ENCODE results near the gene PJA2. TPM values are rescaled to one million over a fixed set of nuclear protein-coding genes. Genes with fewer than 3 reads are reported as not detected.

The PJA2 gene
- total and polyA plus RNA-seq, 9 donors = 87.3 to 138 (median 121) TPM

DNA sequence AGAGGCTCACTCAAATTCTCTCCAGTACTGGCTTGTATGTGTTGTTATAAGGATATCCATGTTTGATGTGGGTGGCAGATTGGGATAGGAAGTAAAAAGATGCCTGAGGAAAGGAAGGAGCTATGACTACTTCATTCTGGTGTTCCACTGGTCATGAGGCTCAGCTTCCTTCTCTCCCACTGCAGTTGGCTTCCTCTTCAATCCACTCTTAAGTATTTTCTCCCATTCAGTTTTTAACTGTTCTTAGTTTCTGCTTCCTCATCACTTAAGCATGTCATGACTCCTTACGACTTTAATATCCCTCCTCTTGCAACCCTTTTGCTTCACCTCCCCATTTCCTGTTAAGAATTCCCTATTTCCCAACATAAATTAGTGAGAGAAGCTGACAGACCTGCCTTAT, 81.1 kb downstream of the PJA2 start:
- Histone ChIP-seq H3K27me3 (ENCODE audit: control insufficient read depth, insufficient read depth, low read length) (no peaks in the 10 kb centered on the region), H3K9me3 (replicated peaks; ENCODE audit: control insufficient read depth, low read depth, low read length) (no peaks in the 10 kb centered on the region), H3K4me1 (ENCODE audit: control insufficient read depth, insufficient read depth, low read length) (peaks cover 17% of the 10 kb centered on the region), H3K36me3 (ENCODE audit: control insufficient read depth, insufficient read depth, low read length) (peaks cover 4% of the 10 kb centered on the region), H3K4me3 (ENCODE audit: low read length) (no peak overlapping the region), H3K27ac (ENCODE audit: low read length) (peak overlapping the region; percentile 64)
- DNase-seq = peak; percentile 27
- WGBS (ENCODE audit: insufficient coverage) = no CpG with 5 or more reads among the region's 1 CpG

DNA sequence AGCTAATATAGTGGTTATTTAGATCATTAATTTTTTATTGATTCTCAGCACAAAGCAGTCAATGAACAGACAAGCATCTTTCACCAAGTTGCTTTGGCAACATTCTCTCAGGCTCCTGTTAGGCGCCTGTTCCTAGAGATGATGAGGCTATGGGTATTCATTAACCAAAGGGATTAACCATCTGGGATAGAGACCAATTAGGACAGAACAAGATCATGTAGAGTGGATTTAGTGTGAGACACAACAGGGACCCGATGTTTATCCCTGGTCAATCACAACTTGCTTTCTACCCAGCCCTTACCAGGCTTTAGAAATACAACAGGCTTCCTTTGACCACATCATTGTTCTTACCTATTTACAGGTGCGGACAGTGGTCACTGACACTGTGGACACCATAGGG, 82.2 kb downstream of the PJA2 start:
- DNase-seq = no peak
- Histone ChIP-seq H3K9me3 (replicated peaks; ENCODE audit: control insufficient read depth, low read depth, low read length) (no peaks in the 10 kb centered on the region), H3K36me3 (ENCODE audit: control insufficient read depth, insufficient read depth, low read length) (no peaks in the 10 kb centered on the region), H3K4me3 (ENCODE audit: low read length) (no peak overlapping the region), H3K27ac (ENCODE audit: low read length) (no peak overlapping the region), H3K27me3 (ENCODE audit: control insufficient read depth, insufficient read depth, low read length) (no peaks in the 10 kb centered on the region), H3K4me1 (ENCODE audit: control insufficient read depth, insufficient read depth, low read length) (peaks cover 17% of the 10 kb centered on the region)
- 100% methylated on average over 1 of the region's 3 CpGs for WGBS (ENCODE audit: insufficient coverage)

DNA sequence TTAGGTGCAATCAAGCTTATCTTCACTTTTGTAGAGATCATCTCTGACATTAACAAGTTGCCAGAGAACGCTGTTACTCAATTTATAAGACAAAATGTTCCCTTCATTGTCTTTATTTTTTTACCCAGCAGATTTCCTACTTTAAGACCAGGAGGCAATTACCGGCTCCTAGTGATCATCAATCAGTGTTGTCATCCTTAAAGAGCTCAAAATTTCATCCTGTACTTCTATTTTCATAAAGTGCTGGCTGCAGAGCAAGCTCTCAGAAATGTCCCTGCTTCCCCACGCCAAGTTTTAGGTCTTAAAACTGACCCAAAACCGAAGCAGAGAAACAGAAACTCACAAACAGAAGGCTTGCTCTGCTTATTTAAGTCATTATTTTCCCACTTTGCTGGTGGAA, 82.9 kb downstream of the PJA2 start:
- 23% methylated on average over 2 of the region's 4 CpGs for WGBS (ENCODE audit: insufficient coverage)

DNA sequence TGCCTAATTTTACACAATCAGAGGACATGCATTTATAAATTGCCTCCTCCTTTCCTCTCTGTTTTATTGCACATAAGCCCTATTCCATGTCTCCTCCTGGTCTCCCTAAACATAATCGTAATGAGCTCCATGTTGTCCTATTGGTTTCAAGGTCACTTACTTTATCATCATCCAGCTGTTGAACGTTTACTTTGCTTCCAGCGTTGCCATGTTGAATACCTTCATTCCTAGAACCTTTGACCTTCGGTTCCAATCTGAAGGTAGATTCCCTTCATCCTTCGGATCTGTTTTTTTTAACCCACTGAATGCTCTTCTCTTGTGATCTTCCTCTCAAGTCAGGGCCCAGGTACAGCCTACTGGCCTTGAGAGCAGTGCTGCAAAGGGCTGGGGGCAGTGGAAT, 84.3 kb downstream of the PJA2 start:
- WGBS (ENCODE audit: insufficient coverage) = 76% methylated on average over 5 of the region's 5 CpGs

More for the DNA sequence above, 82.9 kb downstream of the PJA2 start:
- no peaks in the 10 kb centered on the region for H3K9me3 ChIP-seq (replicated peaks; ENCODE audit: control insufficient read depth, low read depth, low read length)
- no peaks in the 10 kb centered on the region for H3K36me3 ChIP-seq (ENCODE audit: control insufficient read depth, insufficient read depth, low read length)
- no peak overlapping the region for H3K4me3 ChIP-seq (ENCODE audit: low read length)
- H3K27me3 ChIP-seq (ENCODE audit: control insufficient read depth, insufficient read depth, low read length) = no peaks in the 10 kb centered on the region
- DNase-seq = peak; percentile 64
- peak overlapping the region; percentile 40 for H3K27ac ChIP-seq (ENCODE audit: low read length)
- peaks cover 17% of the 10 kb centered on the region for H3K4me1 ChIP-seq (ENCODE audit: control insufficient read depth, insufficient read depth, low read length)

DNA sequence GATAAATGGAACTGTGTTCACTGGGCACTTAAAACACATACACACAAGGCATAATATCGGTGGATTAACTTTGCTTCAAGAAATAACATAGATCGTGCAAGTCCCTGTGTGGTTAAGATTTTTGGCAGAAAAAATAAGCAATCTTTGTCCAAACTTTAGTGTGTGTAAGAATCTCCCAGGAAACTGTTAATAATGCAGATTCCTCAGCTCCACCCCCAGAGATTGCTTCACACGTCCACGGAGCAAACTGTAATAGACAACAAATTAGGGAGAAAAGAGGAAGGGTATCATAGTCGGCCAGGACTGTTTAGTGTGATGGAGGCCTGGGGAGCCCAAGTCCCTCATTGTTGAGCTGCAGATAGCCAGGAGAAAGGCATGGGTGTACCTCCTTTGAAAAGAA, 84.8 kb downstream of the PJA2 start:
- no peaks in the 10 kb centered on the region for H3K9me3 ChIP-seq (replicated peaks; ENCODE audit: control insufficient read depth, low read depth, low read length)
- no peak overlapping the region for H3K27ac ChIP-seq (ENCODE audit: low read length)
- WGBS (ENCODE audit: insufficient coverage) = no CpG with 5 or more reads among the region's 5 CpGs
- no peaks in the 10 kb centered on the region for H3K36me3 ChIP-seq (ENCODE audit: control insufficient read depth, insufficient read depth, low read length)
- H3K4me3 ChIP-seq (ENCODE audit: low read length) = no peak overlapping the region
- no peaks in the 10 kb centered on the region for H3K27me3 ChIP-seq (ENCODE audit: control insufficient read depth, insufficient read depth, low read length)
- peaks cover 10% of the 10 kb centered on the region for H3K4me1 ChIP-seq (ENCODE audit: control insufficient read depth, insufficient read depth, low read length)
- peak; percentile 60 for DNase-seq

More for the DNA sequence above, 84.3 kb downstream of the PJA2 start:
- DNase-seq = no peak
- Histone ChIP-seq H3K4me3 (ENCODE audit: low read length) (no peak overlapping the region), H3K27me3 (ENCODE audit: control insufficient read depth, insufficient read depth, low read length) (no peaks in the 10 kb centered on the region), H3K4me1 (ENCODE audit: control insufficient read depth, insufficient read depth, low read length) (peaks cover 13% of the 10 kb centered on the region), H3K27ac (ENCODE audit: low read length) (no peak overlapping the region), H3K9me3 (replicated peaks; ENCODE audit: control insufficient read depth, low read depth, low read length) (no peaks in the 10 kb centered on the region), H3K36me3 (ENCODE audit: control insufficient read depth, insufficient read depth, low read length) (no peaks in the 10 kb centered on the region)

DNA sequence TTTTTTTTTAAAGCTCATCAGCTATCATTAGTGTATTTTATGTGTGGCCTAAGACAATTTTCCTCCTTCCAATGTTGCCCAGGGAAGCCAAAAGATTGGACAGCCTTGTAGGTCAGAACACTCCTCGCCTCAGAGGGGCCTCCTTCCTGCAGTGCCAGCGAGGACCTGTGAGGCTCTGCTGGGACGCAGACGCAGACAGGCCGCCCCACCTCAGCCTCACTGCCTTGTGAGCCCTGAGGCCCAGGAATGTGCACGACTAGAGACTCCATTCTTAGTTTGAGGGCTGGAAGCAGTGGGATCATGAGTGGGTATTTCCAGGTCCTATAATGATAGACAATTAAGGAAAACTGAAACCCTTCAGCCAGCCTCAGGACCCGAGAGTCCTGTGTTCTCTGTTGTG, 85.4 kb downstream of the PJA2 start:
- no peak overlapping the region for H3K27ac ChIP-seq (ENCODE audit: low read length)
- no peak overlapping the region for H3K4me3 ChIP-seq (ENCODE audit: low read length)
- H3K9me3 ChIP-seq (replicated peaks; ENCODE audit: control insufficient read depth, low read depth, low read length) = no peaks in the 10 kb centered on the region
- no peaks in the 10 kb centered on the region for H3K36me3 ChIP-seq (ENCODE audit: control insufficient read depth, insufficient read depth, low read length)
- H3K27me3 ChIP-seq (ENCODE audit: control insufficient read depth, insufficient read depth, low read length) = no peaks in the 10 kb centered on the region
- WGBS (ENCODE audit: insufficient coverage) = 57% methylated on average over 5 of the region's 7 CpGs
- no peak for DNase-seq
- H3K4me1 ChIP-seq (ENCODE audit: control insufficient read depth, insufficient read depth, low read length) = peaks cover 8% of the 10 kb centered on the region

DNA sequence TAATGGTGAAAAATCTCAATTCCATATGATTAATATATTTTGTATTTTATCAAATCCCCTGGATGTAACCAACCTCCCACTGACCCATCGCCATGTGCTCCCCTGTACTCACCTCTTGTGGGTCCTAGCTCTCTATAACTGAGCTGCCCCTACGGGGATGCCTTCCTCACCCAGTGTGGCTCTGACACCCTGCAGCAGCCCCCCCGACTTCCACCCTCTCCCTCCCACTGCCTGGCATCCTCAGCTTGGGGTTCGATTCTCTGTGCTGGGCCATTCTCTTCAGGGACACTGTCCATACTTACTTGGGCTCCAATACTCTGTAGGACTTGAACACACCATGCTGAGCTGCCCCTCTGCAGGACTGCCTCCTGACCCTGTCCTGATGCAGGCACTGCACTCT, 87.1 kb downstream of the PJA2 start:
- Histone ChIP-seq H3K4me1 (ENCODE audit: control insufficient read depth, insufficient read depth, low read length) (peaks cover 3% of the 10 kb centered on the region), H3K27ac (ENCODE audit: low read length) (no peak overlapping the region), H3K4me3 (ENCODE audit: low read length) (no peak overlapping the region), H3K27me3 (ENCODE audit: control insufficient read depth, insufficient read depth, low read length) (no peaks in the 10 kb centered on the region), H3K9me3 (replicated peaks; ENCODE audit: control insufficient read depth, low read depth, low read length) (no peaks in the 10 kb centered on the region), H3K36me3 (ENCODE audit: control insufficient read depth, insufficient read depth, low read length) (no peaks in the 10 kb centered on the region)
- 92% methylated on average over 4 of the region's 4 CpGs for WGBS (ENCODE audit: insufficient coverage)
- DNase-seq = no peak

DNA sequence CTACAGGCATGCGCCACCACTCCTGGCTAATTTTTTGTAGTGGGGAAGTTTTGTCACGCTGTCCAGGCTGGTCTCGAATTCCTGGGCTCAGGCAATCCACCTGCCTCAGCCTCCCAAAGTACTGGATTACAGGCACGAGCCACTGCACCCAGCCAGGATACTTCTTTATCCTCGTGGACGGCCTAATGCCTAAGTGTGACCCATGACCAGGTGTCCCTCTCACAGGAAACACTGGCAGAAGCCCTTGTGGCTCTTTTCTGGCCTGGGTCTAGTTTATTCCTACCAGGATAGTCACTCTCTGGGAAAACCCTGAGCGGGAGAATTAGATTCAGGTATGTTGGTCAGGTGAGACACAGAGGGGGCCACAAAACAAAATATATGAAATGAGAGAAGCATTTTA, 90.4 kb downstream of the PJA2 start:
- DNase-seq = no peak
- Histone ChIP-seq H3K9me3 (replicated peaks; ENCODE audit: control insufficient read depth, low read depth, low read length) (no peaks in the 10 kb centered on the region), H3K4me3 (ENCODE audit: low read length) (no peak overlapping the region), H3K27ac (ENCODE audit: low read length) (no peak overlapping the region), H3K4me1 (ENCODE audit: control insufficient read depth, insufficient read depth, low read length) (no peaks in the 10 kb centered on the region), H3K36me3 (ENCODE audit: control insufficient read depth, insufficient read depth, low read length) (no peaks in the 10 kb centered on the region), H3K27me3 (ENCODE audit: control insufficient read depth, insufficient read depth, low read length) (no peaks in the 10 kb centered on the region)
- WGBS (ENCODE audit: insufficient coverage) = 84% methylated on average over 4 of the region's 7 CpGs

DNA sequence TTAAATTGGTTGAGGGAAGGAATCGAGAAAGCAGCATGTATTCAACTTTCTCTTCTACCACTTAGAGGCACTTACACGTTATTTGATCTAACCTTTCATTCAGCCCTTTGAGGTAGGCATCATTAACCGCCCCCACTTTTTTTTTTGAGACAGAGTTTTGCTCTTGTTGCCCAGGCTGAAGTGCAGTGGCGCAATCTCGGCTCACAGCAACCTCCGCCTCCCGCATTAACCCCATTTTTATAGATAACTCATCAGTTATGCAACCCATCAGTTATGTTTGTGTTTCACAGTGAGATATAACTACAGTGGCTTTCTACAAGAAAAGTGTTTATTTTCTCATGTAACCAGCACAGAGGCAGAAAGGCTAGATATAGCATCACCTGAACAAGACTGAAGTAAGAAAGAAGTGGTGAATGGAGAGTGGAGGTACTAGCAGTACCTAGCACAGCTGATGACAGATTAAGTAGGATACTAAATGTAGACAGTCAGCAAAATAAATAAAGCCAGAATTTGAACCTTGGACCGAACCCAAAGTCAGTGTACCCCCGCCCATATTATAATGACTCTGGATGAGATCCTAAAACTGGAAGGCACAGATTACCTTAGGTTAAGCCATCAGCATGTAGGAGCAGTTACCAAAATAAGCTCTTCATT, 91.2 kb downstream of the PJA2 start:
- H3K36me3 ChIP-seq (ENCODE audit: control insufficient read depth, insufficient read depth, low read length) = no peaks in the 10 kb centered on the region
- no peak for DNase-seq
- WGBS (ENCODE audit: insufficient coverage) = 96% methylated on average over 4 of the region's 9 CpGs
- no peak overlapping the region for H3K4me3 ChIP-seq (ENCODE audit: low read length)
- H3K9me3 ChIP-seq (replicated peaks; ENCODE audit: control insufficient read depth, low read depth, low read length) = no peaks in the 10 kb centered on the region
- H3K4me1 ChIP-seq (ENCODE audit: control insufficient read depth, insufficient read depth, low read length) = no peaks in the 10 kb centered on the region
- no peaks in the 10 kb centered on the region for H3K27me3 ChIP-seq (ENCODE audit: control insufficient read depth, insufficient read depth, low read length)
- no peak overlapping the region for H3K27ac ChIP-seq (ENCODE audit: low read length)

DNA sequence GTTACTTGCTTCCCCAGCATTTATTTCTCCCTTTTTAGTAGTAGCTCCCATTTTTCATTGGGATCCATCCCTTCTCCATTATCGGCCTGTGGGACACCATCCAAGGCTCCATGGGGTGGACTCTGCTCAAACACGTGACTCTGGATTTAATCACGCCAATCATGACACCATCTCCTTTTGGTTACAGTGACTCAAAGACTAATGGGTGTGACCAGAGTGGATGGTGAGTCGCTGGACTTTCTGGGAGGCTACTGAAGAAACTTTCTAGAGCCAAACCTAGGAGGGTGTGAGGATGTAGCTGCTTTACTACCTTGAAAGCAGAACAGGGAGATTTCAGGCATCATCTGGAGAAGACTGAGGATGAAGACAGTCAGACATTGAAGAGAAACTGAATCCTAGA, 93.1 kb downstream of the PJA2 start:
- H3K4me3 ChIP-seq (ENCODE audit: low read length) = no peak overlapping the region
- no peaks in the 10 kb centered on the region for H3K4me1 ChIP-seq (ENCODE audit: control insufficient read depth, insufficient read depth, low read length)
- no peak overlapping the region for H3K27ac ChIP-seq (ENCODE audit: low read length)
- WGBS (ENCODE audit: insufficient coverage) = 92% methylated on average over 2 of the region's 4 CpGs
- no peaks in the 10 kb centered on the region for H3K27me3 ChIP-seq (ENCODE audit: control insufficient read depth, insufficient read depth, low read length)
- H3K9me3 ChIP-seq (replicated peaks; ENCODE audit: control insufficient read depth, low read depth, low read length) = no peaks in the 10 kb centered on the region
- DNase-seq = no peak
- no peaks in the 10 kb centered on the region for H3K36me3 ChIP-seq (ENCODE audit: control insufficient read depth, insufficient read depth, low read length)

DNA sequence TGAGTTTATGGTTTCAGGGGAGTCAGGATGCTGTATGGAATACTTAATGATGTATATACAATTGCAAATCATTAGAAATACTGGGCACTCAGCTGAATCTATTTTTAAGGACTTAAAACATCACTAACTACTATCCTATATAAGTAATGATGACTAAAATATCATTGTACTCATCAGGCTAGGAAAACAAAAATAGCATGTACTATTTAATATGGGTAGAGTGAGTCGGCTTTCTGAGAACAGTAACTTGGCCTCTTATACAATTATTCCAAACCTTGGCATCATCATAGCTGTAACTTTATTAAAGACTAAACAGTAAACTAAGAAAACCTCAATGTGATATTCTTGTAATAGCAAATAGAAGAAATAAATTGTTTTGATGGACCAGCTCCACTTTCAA, 94.5 kb downstream of the PJA2 start:
- no peak for DNase-seq
- Histone ChIP-seq H3K4me1 (ENCODE audit: control insufficient read depth, insufficient read depth, low read length) (no peaks in the 10 kb centered on the region), H3K36me3 (ENCODE audit: control insufficient read depth, insufficient read depth, low read length) (no peaks in the 10 kb centered on the region), H3K4me3 (ENCODE audit: low read length) (no peak overlapping the region), H3K9me3 (replicated peaks; ENCODE audit: control insufficient read depth, low read depth, low read length) (no peaks in the 10 kb centered on the region), H3K27me3 (ENCODE audit: control insufficient read depth, insufficient read depth, low read length) (no peaks in the 10 kb centered on the region), H3K27ac (ENCODE audit: low read length) (no peak overlapping the region)
- no CpG with 5 or more reads among the region's 1 CpG for WGBS (ENCODE audit: insufficient coverage)
